Endothelial cell of umbilical vein (primary cell): Measurements from ENCODE around the gene TMEM208.

Experiments
- EZH2 ChIP-seq: IDR thresholded peaks from 2 replicates; pipeline ENCODE4 v1.6.1; 2012; ENCODE audit warnings: borderline replicate concordance, low read depth, mild to moderate bottlenecking, moderate library complexity, low read length, inconsistent platforms; ENCODE audit not compliant: severe bottlenecking
- FOS ChIP-seq: IDR thresholded peaks from 2 replicates; pipeline ENCODE4 v1.6.1; 2011; ENCODE audit warnings: mild to moderate bottlenecking, low read length, moderate library complexity, borderline replicate concordance; ENCODE audit not compliant: insufficient read depth
- MYC ChIP-seq: IDR thresholded peaks from one replicate; pipeline ENCODE4 v1.6.1; 2011; ENCODE audit warnings: mild to moderate bottlenecking, low read depth, low read length
- POLR2A ChIP-seq: IDR thresholded peaks from 2 replicates; pipeline ENCODE4 v1.6.1; 2012; ENCODE audit warnings: low read depth, mild to moderate bottlenecking, control low read depth, low read length
- POLR2AphosphoS5 ChIP-seq: IDR thresholded peaks from 2 replicates; pipeline ENCODE4 v1.6.1; 2012; ENCODE audit warnings: low read depth, mild to moderate bottlenecking, control low read depth, low read length, moderate library complexity; ENCODE audit not compliant: insufficient read depth
- TF ChIP-seq, protein P1 (sequence below), 2 donors: IDR thresholded peaks; 1 replicate in 1 of 2; 2 replicates in 1 of 2; pipeline ENCODE4 v1.5.1; 2011; ENCODE audit warnings: low read length in 2 of 2, mild to moderate bottlenecking in 2 of 2, moderate library complexity in 2 of 2, control low read depth in 1 of 2, inconsistent platforms in 1 of 2, low read depth in 1 of 2; ENCODE audit not compliant: insufficient read depth in 1 of 2; ENCODE audit errors: extremely low read depth in 1 of 2
- TF ChIP-seq, protein P2 (sequence below): IDR thresholded peaks from 2 replicates; pipeline ENCODE4 v1.6.1; 2011; ENCODE audit not compliant: insufficient read depth, insufficient read length

DNA sequence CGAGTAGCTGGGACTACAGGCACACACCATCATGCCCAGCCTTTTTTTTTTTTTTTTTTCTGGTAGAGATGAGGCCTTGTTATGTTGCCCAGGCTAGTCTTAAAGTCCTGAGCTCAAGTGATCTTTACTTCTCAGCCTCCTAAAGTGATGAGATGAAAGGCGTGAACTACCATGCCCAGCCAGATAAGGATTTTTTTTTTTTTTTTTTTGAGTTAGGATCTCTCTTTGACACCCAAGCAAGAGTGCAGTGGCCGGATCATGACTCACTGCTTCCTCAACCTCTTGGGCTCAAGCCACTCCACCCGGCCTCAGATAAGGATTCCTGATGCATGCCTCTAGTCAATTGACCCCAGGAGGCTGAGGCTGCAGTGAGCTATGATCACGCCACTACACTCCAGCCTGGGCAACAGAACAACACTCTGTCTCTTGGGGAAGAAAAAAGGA lies 41.2 kb downstream of the TMEM208 start:
- TF ChIP-seq, protein P1, sequence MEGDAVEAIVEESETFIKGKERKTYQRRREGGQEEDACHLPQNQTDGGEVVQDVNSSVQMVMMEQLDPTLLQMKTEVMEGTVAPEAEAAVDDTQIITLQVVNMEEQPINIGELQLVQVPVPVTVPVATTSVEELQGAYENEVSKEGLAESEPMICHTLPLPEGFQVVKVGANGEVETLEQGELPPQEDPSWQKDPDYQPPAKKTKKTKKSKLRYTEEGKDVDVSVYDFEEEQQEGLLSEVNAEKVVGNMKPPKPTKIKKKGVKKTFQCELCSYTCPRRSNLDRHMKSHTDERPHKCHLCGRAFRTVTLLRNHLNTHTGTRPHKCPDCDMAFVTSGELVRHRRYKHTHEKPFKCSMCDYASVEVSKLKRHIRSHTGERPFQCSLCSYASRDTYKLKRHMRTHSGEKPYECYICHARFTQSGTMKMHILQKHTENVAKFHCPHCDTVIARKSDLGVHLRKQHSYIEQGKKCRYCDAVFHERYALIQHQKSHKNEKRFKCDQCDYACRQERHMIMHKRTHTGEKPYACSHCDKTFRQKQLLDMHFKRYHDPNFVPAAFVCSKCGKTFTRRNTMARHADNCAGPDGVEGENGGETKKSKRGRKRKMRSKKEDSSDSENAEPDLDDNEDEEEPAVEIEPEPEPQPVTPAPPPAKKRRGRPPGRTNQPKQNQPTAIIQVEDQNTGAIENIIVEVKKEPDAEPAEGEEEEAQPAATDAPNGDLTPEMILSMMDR (IDR thresholded peaks at IDR 0.05; ENCODE audit: extremely low read depth in 1 of 2, insufficient read depth in 1 of 2, low read depth in 1 of 2, low read length in 2 of 2): no peak
- TF ChIP-seq POLR2A (peak; percentile 26), EZH2 (no peak), POLR2AphosphoS5 (peak; percentile 68), MYC (no peak), FOS (peak; percentile 84)
- TF ChIP-seq, protein P2, sequence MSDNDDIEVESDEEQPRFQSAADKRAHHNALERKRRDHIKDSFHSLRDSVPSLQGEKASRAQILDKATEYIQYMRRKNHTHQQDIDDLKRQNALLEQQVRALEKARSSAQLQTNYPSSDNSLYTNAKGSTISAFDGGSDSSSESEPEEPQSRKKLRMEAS: no peak
